ENCODE measurements around the gene APOBEC3H.

The APOBEC3H gene

DNA sequence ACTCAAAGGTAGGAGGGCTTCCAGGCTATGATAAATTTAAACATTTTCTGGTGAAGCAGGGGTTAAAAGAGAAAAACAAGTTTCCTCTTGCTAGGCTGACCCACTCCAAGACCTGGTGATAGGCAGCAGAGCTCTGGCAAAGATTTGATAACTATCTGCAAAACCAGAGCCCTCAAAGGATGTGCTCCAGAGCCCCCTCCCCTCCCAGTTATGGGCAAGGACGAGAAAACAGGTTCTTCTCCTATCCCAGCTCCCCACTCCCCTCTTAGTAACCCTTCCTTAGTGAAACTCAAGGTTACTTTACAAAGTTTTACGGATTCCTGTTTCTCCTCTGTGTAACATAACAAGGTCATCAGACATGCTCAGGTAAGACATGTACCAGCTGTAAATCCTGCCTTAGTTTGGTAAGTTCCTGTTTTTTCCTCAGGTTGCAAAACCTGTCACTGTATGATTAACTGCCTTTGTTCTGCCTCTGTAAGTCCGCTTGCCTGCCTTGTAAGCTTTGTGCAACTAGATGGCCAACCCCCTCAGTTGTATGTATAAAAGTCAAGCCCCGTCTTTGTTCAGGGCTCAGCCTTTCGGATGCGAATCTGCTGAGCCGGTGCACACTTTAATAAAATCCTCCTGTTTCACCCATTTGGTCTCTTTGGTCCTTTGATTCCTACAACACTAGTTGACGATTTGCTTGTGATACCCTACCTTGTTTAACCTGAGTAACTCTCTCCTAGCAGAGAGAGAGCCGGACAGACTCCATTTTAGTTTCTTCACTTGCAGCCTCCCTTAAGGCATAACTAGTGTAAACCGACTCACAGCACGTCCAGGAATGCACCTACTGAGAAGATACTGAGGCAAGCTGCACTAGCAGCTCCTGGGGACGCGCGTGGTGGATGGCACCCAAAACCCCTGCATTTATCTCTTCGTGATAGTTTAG, 13.9 kb downstream of the APOBEC3H start:
- Histone ChIP-seq H3K9me2 (replicated peaks; ENCODE audit: control insufficient read depth, low read length) (no peaks in the 10 kb centered on the region), H3K4me2 (ENCODE audit: low read length) (no peak overlapping the region), H3K79me2 (ENCODE audit: control insufficient read depth, low read length) (no peaks in the 10 kb centered on the region), H3K36me3 (ENCODE audit: control insufficient read depth, low read length) (no peaks in the 10 kb centered on the region), H4K20me1 (ENCODE audit: control insufficient read depth, insufficient read depth, low read depth, low read length) (no peaks in the 10 kb centered on the region), H3K9me3 (ENCODE audit: control insufficient read depth, insufficient read depth, low read length) (no peaks in the 10 kb centered on the region), H3K27ac (ENCODE audit: low read depth, low read length) (no peak overlapping the region), H3F3A (ENCODE audit: control insufficient read depth, insufficient read depth) (peaks cover 13% of the 10 kb centered on the region), H3K4me1 (ENCODE audit: control insufficient read depth, low read length) (peaks cover 22% of the 10 kb centered on the region), H3K27me3 (ENCODE audit: control insufficient read depth, low read length) (no peaks in the 10 kb centered on the region), H3K4me3 (ENCODE audit: low read length) (no peak overlapping the region)
- no peak for TF ChIP-seq EZH2phosphoT487 (IDR thresholded peaks at IDR 0.05; ENCODE audit: borderline replicate concordance, low read length)
- TF ChIP-seq, protein P1, sequence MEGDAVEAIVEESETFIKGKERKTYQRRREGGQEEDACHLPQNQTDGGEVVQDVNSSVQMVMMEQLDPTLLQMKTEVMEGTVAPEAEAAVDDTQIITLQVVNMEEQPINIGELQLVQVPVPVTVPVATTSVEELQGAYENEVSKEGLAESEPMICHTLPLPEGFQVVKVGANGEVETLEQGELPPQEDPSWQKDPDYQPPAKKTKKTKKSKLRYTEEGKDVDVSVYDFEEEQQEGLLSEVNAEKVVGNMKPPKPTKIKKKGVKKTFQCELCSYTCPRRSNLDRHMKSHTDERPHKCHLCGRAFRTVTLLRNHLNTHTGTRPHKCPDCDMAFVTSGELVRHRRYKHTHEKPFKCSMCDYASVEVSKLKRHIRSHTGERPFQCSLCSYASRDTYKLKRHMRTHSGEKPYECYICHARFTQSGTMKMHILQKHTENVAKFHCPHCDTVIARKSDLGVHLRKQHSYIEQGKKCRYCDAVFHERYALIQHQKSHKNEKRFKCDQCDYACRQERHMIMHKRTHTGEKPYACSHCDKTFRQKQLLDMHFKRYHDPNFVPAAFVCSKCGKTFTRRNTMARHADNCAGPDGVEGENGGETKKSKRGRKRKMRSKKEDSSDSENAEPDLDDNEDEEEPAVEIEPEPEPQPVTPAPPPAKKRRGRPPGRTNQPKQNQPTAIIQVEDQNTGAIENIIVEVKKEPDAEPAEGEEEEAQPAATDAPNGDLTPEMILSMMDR (IDR thresholded peaks at IDR 0.05; ENCODE audit: low read depth, low read length, poor library complexity, severe bottlenecking): no peak

DNA sequence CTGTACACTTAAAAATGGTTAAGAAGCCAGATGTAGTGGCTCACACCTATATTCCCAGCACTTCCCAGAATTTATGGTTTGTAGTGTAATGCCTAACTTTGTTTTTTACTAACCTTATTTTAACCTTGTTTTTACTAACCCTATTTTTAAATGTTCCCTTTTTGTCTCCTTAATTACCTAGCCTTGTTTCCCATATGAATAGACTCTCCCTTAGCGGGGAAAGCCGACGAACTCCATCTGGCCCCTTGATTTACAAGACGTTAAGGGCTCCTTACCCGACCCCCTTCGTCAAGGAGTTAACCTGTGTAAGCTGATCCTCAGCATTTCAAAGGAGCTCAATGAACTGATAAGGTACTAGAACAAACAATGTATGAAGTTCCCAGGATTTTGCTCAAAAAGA, 17.1 kb downstream of the APOBEC3H start:
- Histone ChIP-seq H3K79me2 (ENCODE audit: control insufficient read depth, low read length) (no peaks in the 10 kb centered on the region), H3K9me2 (replicated peaks; ENCODE audit: control insufficient read depth, low read length) (no peaks in the 10 kb centered on the region), H3K4me2 (ENCODE audit: low read length) (no peak overlapping the region), H3K27me3 (ENCODE audit: control insufficient read depth, low read length) (no peaks in the 10 kb centered on the region), H3K4me3 (ENCODE audit: low read length) (no peak overlapping the region), H3K36me3 (ENCODE audit: control insufficient read depth, low read length) (no peaks in the 10 kb centered on the region), H3K4me1 (ENCODE audit: control insufficient read depth, low read length) (peaks cover 43% of the 10 kb centered on the region), H3K27ac (ENCODE audit: low read depth, low read length) (no peak overlapping the region), H3K9me3 (ENCODE audit: control insufficient read depth, insufficient read depth, low read length) (no peaks in the 10 kb centered on the region), H3F3A (ENCODE audit: control insufficient read depth, insufficient read depth) (peaks cover 16% of the 10 kb centered on the region), H4K20me1 (ENCODE audit: control insufficient read depth, insufficient read depth, low read depth, low read length) (no peaks in the 10 kb centered on the region)
- TF ChIP-seq EZH2phosphoT487 (IDR thresholded peaks at IDR 0.05; ENCODE audit: borderline replicate concordance, low read length): no peak
- TF ChIP-seq, protein P1 (IDR thresholded peaks at IDR 0.05; ENCODE audit: low read depth, low read length, poor library complexity, severe bottlenecking): no peak

DNA sequence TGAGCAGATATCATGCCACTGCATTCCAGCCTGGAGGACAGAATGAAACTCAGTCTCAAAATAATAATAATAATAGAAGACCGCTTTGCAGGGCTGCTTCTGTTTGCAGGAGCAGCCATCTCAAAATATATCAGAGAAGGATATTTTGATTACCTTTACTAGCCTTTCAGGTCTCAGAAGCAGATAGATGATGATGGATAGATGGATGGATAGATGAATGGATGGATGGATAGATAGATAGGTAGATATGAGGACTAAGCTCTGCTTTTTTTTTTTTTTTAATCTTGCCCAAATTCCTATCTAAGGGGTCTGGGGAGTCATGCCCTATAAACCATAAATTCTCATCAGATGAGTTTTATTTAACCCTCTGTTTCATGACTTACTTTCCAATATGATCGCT, 18.5 kb downstream of the APOBEC3H start:
- TF ChIP-seq EZH2phosphoT487 (IDR thresholded peaks at IDR 0.05; ENCODE audit: borderline replicate concordance, low read length): no peak
- TF ChIP-seq, protein P1 (IDR thresholded peaks at IDR 0.05; ENCODE audit: low read depth, low read length, poor library complexity, severe bottlenecking): no peak
- no peak overlapping the region for H3K27ac ChIP-seq (ENCODE audit: low read depth, low read length)
- H3K4me1 ChIP-seq (ENCODE audit: control insufficient read depth, low read length): peaks cover 41% of the 10 kb centered on the region
- H3K79me2 ChIP-seq (ENCODE audit: control insufficient read depth, low read length): no peaks in the 10 kb centered on the region
- no peaks in the 10 kb centered on the region for H3K27me3 ChIP-seq (ENCODE audit: control insufficient read depth, low read length)
- no peaks in the 10 kb centered on the region for H3K36me3 ChIP-seq (ENCODE audit: control insufficient read depth, low read length)
- no peaks in the 10 kb centered on the region for H4K20me1 ChIP-seq (ENCODE audit: control insufficient read depth, insufficient read depth, low read depth, low read length)
- H3K4me3 ChIP-seq (ENCODE audit: low read length): 0 out of 2 replicates have a peak overlapping the region, but pooled peaks have one; percentile 12
- peaks cover 16% of the 10 kb centered on the region for H3F3A ChIP-seq (ENCODE audit: control insufficient read depth, insufficient read depth)
- no peaks in the 10 kb centered on the region for H3K9me2 ChIP-seq (replicated peaks; ENCODE audit: control insufficient read depth, low read length)
- no peaks in the 10 kb centered on the region for H3K9me3 ChIP-seq (ENCODE audit: control insufficient read depth, insufficient read depth, low read length)
- peak overlapping the region; percentile 43 for H3K4me2 ChIP-seq (ENCODE audit: low read length)
